Stimulated activated CD4-positive, alpha-beta T cell treated with anti-CD3 and anti-CD28 coated beads, Interleukin-2, amount 100 ng/mL, for 48 hours (primary cell): ENCODE data around the gene GPATCH1.

Experiments used
- DNase-seq, 2 donors: peaks; one replicate each; pipeline ENCODE4 v3.0.0-alpha.2; 2020

The GPATCH1 gene

DNA sequence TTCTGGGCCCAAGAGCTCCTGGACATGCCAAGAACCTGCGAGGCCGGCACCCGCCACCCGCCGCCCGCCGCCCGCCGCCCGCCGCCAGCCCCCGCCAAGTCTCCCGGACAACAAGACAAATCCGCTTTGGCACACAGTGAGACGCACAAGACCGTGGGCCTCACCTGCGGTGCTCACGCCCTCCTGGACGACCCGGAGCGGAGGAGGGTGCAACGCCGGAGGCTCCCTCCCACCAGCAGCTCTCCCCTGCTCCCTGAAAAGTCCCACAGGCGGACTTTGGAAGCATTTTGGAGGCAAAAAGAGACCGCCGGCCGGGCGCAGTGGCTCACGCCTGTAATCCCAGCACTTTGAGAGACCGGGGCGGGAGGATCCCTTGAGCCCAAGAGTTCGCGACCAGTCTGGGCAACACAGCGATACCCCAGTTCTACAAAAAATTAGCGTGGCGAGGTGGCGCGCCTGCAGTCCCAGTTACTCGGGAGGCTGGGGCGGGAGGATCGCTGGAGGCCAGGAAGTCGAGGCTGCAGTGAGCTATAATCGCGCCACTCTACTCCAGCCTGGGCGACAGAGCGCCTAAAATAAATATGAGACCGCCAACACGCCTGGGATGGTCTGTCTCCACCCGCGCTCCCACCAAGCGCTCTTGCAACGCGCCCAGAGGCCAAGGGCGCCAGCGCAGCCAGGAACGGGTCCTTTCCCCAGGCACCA lies 17.1 kb upstream of the GPATCH1 start:
- no peak for DNase-seq

DNA sequence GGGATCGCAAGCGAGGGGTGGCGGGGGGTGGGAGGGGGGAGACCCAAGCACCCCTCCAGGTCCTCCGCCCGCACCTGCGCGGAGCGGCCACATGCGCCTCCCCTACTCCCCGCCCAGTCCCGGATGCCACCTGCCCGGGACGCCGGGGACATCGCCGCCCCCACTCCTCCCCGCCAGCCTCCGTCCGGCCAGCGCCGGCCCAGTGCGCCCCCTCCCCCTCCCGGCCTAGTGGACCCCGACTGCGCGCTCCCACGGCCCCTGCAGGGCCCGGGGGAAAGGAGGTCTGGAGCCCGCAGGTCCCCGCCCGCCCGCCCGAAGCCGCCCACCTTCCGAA lies 16.6 kb upstream of the GPATCH1 start:
- DNase-seq: no peak

DNA sequence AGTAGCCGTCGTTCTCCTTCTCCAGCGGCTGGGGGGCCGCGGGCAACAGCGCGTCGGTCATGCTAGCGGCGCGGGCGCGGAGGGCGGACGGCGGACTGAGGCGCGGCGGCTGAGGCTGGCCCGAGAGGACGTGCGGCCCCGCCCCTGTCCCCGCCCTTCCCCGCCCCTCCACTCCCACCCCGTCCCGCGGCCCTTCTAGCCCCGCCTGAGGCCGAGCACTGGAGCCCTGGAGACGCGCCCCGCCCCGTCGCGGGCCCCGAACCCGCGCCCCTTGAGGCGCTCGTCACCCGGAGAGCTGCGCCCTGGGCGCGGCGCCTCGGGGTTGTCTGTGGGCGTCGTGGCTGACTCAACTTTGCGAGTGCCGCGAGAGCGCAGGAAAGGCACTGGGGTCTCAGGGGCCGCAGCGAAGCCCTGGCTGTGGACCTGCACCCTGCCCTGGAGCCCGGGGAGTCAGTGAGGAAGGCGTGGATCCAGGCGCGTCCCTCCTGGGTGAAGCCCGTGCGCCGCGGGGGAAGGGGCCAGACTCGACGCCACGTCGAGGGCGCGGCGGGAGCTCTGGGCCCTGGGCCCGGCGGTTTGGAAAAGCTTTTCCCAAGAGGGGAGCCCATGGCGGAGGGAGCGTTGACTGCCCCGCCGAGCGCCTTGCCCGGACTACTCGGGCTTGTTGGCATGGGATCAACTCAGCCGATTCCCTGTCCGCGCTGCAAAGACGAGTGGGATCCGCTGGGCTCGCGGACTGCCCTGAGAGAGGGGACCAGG lies 16.0 kb upstream of the GPATCH1 start, which contains the start of gene RHPN2:
Gene RHPN2 (minus strand): TSS at position 97 of the 759 bp plus-strand sequence. CDS start 36 bp downstream, at position 61.
- peak; percentile 43 to 58 for DNase-seq

DNA sequence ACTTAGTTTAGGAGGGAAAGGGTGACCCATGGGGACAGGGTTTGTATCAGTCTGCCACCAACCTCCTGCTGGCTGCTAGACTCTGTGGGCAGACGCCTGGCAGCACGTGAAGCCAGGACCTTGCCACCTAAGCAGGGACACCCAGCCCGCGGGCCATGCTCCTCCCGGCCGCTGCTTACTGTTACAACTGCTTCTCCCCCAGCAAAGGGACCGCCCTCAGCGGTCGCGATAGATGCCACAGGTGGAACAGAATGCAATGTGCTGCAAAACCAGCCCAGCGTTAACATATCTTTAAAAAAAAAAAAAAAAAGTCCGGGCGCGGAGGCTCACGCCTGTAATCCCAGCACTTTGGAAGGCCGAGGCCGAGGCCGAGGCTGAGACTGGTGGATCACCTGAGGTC lies 14.4 kb upstream of the GPATCH1 start:
- DNase-seq: no peak

DNA sequence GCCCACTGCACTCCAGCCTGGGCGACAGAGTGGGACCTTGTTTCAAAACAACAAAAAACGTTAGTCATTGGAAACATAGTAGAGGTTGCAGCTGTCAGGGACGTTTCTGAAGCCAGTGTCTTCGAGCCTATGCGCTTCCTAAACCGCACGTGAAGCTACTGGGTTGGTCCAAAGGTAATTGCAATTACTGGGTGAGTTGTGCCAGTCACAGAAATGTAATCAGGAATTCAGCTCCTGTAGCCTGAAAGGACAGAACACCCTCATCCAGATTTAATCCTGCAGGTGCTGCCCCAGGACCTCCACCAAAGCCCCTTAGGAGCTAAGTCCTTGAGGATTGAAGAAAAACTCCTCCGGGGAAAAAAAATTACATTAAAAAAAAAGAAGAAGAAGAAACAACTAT lies 13.9 kb upstream of the GPATCH1 start:
- DNase-seq: no peak

DNA sequence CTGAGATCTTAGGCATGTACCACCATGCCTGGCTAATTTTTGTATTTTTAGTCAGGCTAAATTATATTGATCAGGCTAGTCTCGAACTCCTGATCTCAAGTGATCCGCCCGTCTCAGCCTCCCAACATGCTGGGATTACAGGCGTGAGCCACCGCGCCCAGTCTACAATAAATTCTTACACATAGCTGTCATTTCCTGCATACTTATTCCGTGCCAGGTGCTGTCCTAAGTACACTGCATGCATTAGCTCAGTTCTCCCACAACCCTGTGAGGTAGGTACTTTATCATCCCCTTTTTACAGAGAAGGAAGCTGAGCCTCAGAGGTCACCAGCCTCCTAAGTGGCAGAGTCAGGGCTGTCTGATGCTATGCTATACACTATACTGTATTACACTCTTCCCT lies 9.1 kb upstream of the GPATCH1 start:
- DNase-seq: no peak

DNA sequence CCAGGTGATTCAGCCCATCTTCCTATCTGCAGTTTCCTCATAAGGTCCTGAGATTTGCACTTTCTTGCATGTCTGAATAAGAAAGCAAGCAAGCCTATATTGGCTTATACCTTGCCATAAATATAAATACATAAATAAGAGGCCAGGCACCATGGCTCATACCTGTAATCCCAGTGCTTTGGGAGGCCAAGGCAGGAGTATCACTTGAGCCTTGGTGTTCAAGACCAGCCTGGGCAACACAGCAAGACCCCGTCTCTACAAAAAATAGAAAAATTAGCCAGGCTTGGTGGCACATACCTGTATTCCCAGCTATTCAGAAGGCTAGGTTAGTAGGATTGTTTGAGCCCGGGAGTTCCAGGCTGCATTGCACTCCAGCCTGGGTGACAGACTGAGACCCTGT lies 5.5 kb upstream of the GPATCH1 start:
- DNase-seq: no peak

DNA sequence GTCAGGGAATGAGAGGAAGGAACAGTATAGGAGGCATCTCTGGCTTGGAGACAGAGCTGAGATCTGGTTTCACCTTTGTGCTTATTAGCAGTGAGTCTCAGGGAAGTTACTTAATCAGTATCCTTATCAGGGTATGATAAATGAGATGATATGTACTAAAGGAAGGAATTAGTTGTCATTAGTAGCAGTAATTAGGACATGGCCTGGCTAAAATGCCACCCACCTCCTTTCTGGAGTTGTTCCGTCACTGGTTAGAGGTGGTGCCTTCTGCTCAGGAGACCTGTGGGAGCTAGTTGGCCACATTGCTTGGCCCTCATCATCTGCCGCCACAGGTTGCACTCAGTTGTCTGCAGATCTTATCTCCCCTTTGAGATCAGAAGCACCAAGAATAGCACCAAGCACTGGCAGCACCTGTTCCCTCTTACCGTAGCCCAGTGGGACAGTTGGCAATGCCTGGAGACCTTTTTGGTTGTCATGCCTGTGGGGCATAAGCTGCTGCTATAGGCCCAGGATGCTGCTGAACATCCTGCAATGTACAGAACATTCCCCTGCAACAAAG lies 4.7 kb downstream of the GPATCH1 start:
- DNase-seq: no peak

DNA sequence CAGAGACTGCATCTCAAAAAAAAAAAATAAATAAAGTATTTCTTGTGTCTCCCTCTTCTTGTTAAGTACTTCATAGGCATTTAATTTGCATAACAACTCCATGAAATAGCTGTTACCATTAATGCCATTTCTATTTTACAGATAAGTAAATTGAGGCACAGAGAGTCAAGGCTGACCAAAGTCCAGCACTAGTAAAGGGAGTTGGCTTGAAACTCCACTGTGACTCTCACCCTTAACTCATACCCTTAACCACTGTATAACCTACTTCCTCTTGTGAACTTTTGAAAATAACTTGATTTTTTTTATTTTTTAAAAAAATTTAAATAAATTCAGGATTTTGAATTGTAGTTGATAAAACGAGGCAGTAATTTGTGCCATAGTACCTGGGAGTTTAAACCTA lies 6.0 kb downstream of the GPATCH1 start:
- DNase-seq: no peak

DNA sequence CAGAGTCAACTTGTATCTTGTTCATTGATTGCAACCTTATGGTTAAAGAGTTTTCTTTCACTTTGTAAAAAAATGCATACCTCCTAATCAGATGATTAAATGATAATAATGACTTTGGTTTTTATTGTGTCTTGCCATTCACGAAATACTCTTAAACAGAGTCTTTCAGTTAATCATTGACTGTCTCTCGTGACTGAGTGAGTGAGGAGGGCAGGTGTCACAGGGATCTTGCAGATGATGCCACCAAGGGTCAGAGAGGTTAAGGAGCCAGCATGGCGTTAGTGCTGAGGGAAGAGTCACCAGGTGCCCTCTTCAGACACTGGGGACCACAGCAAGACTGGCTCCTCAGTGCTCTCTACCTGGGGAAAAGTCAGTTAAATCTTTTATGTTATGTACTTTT lies 8.0 kb downstream of the GPATCH1 start:
- no peak for DNase-seq

DNA sequence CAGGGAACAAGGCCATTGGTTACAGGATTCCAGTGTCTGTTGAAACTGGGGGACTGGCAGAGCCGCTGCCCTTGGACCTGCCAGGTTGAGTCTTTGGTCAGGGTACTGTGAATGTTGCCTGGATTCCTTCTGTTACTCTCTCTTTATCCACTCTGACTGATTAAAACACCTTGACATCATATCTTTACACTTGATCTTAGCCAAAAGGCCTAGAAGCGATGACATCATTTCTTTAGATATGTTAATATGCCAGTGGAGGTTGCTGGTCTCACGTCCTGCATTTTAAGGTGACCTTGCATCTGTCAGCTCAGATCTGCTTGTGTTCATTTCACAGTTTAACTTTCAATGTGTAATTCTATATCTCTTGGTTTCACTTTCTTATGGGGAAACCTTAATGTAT lies 9.2 kb downstream of the GPATCH1 start:
- DNase-seq: no peak

DNA sequence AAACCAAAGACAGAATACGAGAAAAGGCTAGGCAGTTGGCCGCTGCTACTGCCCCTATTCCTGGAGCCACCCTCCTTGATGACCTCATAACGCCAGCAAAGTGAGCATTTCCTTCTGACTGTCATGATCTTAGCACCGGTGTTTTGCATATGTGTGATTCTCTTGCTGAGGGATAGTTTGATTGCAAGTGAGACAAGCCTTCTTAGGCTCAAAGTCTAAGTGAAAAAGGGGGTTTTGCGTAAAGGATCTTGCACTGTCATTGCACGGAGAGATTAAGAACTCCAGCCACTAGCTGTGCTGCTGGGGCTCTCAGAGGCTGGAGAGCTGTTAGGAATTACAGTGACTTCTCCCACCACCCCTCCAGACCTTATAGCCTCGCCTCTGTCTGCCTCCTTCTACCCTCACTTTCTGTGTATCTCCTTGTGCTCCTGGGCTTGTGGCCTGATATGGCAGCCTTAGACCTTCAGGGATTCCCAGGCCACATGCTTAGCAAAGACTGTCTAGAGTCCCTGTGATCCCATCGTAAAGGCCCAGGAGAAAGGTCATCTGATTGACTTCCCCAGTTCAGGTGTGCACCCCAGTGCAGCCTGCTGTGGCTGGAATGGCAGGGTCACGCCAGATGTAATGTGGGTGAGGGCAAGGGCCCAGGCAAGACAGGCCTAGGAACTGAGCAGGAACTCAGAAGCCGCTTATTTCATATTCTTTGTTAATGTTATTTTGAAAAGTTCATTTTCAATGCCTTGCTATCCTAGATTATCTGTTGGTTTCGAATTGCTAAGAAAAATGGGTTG lies 12.6 kb downstream of the GPATCH1 start:
- no peak for DNase-seq

DNA sequence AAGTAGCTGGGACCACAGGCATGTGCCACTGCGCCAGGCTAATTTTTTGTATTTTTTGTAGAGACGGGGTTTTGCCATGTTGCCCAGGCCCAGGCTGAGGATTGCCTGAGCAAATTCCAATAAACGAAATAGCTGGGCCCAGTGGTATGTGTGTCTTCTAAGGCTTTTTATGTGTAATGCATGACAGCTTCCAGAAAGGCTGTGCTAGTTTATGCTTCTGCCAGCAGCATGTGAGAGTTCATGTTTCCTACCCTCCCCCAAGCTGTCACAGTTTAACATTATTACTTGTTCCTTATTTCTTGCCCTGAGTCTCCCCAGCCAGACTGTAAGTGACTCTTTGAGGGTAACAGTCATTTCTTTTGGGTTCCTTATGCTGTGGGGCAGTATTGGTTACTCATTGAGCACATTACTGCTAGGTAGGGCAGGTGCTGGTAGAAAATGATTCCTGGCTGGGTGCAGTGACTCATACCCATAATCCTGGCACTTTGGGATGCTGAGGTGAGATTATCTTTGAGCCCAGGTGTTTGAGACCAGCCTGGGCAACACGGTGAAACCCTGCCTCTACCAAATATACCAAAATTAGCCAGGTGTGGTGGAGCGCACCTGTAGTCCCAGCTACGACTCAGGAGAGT lies 13.6 kb downstream of the GPATCH1 start:
- DNase-seq: no peak

DNA sequence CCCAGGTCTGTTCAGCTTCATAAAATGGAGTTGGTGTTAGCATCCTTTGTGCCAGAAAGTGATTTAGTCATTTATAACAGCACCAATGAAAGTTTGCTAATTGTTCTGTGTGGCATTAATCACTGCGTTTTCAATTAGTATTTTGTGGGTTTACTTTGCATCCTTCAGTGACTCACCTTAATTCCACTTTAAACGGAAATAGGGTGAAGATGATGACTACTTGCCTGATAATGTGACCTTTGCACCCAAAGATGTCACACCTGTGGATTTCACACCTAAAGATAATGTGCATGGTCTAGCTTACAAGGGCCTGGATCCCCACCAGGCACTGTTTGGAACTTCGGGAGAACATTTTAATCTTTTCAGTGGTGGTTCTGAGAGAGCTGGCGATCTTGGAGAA lies 15.0 kb downstream of the GPATCH1 start:
- DNase-seq: no peak

DNA sequence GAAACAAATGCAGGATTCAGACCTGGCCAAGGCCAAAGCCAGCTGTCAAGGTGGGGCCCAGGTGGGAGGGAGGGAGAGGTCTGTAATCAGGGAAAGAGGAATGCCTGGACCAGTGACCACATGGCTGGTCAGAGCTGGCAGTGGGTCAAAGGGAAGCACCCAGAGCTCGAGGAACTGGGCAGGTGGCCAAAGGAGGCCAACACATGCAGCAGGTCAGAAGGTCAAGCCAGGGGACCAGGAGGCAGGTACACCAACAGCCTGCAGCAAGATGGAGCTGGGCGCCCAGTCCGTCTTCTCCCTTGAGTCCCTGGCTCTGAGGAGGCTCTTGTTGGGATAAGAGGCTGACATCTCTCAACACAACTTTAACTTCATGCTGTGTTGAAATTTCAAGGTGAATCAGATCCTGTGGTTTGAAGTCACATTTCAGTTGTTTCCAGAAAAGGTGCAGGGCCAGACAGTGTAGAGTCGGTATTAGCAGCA lies 17.1 kb downstream of the GPATCH1 start:
- no peak for DNase-seq

DNA sequence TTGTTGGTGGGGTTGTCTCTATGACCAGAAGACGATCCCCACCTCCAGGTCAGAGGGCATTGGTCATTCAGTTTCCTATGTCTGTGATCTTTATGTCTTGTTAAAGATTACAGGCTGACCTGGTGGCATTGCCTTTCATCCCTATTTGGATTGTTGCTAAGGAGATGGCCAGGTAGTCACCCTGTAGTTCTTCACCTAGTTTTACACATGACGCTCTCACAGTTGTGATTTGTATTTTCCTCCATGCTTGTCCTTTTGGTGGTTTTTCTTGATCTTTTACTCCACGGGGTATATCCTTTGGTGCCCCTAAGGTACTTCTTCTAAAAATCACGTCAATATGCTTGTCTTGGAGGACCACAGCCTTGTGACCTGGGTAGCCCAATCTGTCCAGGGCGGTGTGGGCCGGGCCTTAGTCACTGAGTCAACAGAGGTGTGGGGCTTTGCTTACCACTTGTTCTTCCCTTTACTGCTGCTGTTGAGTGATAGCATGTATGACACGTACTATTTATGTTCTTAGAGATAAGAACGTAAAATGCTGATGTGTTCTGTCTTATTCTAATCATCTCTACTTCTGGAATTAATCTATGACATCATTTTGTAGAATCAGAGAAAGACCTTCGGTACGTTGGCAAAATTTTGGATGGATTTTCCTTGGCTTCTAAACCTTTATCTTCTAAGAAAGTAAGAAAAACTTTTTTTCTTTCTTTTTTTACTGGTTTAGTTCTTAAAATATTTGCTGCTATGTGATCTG lies 20.1 kb downstream of the GPATCH1 start:
- no peak for DNase-seq

DNA sequence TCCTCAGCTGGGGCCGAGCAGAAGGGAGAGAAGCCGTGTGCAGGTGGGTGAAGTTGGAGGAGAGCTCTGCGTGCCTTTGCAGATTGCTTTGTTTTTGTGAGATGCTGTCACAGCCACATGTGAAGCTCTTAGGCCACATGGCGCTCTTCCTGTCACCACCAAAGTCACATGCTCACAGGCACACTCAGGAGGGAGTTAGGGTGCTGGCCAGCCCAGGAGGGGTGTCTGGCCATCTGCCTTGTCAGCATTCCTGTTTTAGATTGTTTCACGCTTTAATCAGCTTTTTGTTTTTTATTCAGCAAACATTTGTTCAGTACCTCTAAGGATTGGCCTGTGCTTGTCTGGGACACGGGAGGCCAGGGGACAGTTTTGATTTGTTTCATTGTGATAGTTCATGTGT lies 21.9 kb downstream of the GPATCH1 start:
- no peak for DNase-seq

DNA sequence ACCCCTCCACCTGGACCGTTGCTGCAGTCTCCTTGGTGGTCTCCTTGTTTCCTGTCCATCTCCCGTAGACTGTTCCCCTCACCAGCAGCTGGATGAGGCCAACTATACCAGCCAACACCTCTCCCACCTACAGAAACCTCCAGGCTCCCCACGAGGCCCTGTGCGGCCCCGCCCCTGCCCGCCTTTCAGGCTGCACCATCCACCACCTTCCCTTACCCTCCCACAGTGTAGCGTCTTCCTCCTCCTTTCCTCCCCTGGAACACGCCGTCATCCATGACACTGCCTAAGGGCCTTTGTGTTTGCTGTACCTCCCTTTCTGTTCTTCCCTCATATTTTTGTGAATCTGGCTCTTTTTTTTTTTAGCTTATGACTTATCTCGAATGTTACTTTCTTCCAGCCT lies 27.2 kb downstream of the GPATCH1 start:
- DNase-seq: no peak

DNA sequence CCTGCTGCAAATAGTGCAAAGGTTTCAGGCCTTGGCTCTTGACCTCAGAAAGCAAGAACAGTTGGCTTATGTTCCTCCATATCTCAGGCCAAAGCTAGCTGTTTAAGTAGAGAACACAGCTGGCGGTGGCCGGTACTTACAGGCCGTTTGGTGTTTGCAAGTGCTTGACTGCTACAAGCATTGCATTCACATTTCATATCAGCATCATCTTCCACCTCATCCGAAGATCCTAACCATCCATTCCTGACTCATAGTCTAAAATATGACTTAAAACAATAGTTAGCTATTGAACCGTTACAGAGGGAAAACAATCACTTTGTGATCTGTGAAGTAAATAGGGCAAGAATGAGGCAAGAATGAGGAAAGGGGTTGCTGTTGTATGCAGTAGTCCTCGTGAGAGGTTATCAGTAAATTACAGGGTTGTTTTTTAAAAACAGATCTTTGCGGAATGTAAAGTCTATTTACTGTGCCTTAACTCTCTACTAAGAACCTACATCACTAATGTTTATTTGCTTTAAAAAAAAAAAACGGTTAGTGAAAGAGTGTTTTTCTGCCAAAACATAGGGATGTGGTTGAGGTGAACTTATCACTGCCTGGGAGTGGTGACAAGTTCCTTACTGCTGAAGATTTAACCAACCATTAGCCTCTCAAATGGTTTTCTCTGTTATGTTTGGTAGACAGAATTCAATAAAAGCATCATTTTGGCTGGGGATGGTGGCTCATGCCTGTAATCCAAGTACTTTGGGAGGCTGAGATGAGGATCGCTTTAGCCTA lies 29.3 kb downstream of the GPATCH1 start:
- DNase-seq: no peak

DNA sequence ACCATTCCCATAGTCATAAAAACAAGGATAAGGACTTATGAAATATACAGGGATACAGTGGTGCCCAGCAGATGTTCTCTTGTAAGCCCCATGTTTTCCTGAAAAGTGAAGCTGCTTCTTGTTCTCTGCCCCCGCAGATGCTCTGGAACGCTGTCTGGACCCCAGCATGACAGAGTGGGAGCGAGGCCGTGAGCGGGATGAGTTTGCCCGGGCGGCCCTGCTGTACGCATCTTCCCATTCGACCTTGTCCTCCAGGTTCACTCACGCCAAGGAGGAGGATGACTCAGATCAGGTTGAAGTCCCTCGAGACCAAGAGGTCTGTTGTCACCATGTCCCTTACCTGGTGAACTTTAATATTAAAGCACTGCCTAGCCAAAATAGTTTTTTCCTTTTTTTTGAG lies 30.6 kb downstream of the GPATCH1 start:
- DNase-seq: no peak

DNA sequence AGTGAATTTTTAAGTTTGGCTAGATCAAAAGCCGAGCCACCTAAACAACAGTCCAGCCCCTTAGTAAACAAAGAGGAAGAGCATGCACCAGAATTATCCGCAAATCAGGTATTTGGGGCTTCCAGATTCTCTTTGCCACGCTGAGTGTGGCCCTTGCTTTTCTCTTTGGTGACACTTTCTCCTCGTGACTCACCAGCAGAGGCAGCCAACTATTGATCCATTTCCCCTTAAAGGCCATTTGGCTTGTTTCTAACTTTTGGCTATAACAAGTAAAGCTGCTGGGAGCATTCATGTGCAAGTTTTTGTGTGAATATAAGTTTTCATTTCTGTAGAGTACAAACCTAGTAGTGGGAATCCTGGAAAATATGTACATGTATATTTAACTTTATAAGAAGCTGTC lies 33.3 kb downstream of the GPATCH1 start:
- no peak for DNase-seq
